ENCODE results near the gene NTHL1. TPM values are rescaled to one million over a fixed set of nuclear protein-coding genes. Genes with fewer than 3 reads are reported as not detected.

Gene NTHL1
- total RNA-seq, 4 donors from 2014 or later = 18.8 to 58.4 (median 27.6) TPM

DNA sequence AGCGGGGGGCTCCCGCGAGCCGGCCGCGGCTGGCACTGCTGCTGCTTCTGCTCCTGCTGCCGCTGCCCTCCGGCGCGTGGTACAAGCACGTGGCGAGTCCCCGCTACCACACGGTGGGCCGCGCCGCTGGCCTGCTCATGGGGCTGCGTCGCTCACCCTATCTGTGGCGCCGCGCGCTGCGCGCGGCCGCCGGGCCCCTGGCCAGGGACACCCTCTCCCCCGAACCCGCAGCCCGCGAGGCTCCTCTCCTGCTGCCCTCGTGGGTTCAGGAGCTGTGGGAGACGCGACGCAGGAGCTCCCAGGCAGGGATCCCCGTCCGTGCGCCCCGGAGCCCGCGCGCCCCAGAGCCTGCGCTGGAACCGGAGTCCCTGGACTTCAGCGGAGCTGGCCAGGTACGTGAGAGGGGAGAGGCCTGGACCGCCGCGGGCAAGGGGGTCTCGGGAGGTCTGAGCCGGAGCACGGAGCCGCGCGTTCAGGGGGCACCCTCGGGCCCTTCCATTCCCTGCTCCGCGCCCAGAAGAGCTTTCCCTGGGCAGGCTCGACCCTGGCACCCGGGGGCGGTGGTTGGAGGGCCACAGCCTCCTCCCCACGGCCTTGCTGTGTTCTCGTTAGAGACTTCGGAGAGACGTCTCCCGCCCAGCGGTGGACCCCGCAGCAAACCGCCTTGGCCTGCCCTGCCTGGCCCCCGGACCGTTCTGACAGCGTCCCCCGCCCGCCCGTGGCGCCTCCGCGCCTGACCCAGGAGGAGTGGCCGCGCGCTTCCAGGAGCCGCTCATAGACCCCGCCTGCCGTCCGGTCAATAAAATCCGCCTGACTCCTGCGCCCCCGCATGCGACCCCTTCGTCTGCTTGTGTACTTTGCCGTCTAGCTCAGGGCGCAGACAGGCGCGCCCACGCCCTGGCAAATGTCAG lies 27.5 kb downstream of the NTHL1 start:
- DNase-seq = no peak
- no peaks in the 10 kb centered on the region for H3K36me3 ChIP-seq
- no peak overlapping the region for H3K4me3 ChIP-seq
- peaks cover 0 to 13% of the 10 kb centered on the region in 2 donors for H3K4me1 ChIP-seq
- TF ChIP-seq, protein P1, sequence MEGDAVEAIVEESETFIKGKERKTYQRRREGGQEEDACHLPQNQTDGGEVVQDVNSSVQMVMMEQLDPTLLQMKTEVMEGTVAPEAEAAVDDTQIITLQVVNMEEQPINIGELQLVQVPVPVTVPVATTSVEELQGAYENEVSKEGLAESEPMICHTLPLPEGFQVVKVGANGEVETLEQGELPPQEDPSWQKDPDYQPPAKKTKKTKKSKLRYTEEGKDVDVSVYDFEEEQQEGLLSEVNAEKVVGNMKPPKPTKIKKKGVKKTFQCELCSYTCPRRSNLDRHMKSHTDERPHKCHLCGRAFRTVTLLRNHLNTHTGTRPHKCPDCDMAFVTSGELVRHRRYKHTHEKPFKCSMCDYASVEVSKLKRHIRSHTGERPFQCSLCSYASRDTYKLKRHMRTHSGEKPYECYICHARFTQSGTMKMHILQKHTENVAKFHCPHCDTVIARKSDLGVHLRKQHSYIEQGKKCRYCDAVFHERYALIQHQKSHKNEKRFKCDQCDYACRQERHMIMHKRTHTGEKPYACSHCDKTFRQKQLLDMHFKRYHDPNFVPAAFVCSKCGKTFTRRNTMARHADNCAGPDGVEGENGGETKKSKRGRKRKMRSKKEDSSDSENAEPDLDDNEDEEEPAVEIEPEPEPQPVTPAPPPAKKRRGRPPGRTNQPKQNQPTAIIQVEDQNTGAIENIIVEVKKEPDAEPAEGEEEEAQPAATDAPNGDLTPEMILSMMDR (IDR thresholded peaks at IDR 0.05) = no peak
- no peak for TF ChIP-seq POLR2A (IDR thresholded peaks at IDR 0.05)
- H3K27ac ChIP-seq = no peak overlapping the region
- no peaks in the 10 kb centered on the region for H3K9me3 ChIP-seq
- H3K27me3 ChIP-seq = peaks cover 0 to 9% of the 10 kb centered on the region in 2 donors
- intact Hi-C loops (cut with DNase I; ENCODE audit: low total_unique reads) = loop anchor here (5.0 kb wide), 1 partner anchor 122 kb away; no protein-coding TSS in a partner anchor

DNA sequence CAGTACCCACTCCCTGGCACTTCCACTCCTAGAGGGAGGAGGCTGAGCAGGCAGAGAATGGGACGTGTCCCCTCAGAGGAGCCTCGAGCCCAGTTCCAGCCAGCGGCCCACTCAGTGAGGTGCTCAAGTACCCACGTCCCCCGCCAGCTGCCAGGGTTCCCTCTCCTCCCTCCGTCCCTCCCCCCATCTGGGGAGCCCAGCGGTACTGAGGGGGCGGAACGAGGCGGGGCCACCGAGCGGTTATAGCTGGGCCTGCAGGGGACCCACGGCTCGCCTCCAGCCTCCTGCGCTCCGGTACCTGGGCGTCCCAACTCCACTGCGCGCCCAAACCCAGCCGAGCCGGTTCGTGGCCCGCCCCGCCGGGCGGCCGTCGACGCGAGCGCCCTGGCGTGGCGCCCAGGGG lies 28.1 kb downstream of the NTHL1 start, which contains the start of gene NPW:
Gene NPW, plus strand, starts transcription at position 268 of the 403 bp plus-strand sequence.
- H3K27me3 ChIP-seq = peaks cover 0 to 9% of the 10 kb centered on the region in 2 donors
- no peaks in the 10 kb centered on the region for H3K36me3 ChIP-seq
- intact Hi-C loops (cut with DNase I; ENCODE audit: low total_unique reads) = no loop called here
- DNase-seq = no peak
- peaks cover 0 to 13% of the 10 kb centered on the region in 2 donors for H3K4me1 ChIP-seq
- no peak within 1 kb of the TSS for H3K4me3 ChIP-seq
- H3K9me3 ChIP-seq = no peaks in the 10 kb centered on the region
- H3K27ac ChIP-seq = no peak within 1 kb of the TSS
- TF ChIP-seq, protein P1 (IDR thresholded peaks at IDR 0.05) = no peak
- no peak for TF ChIP-seq POLR2A (IDR thresholded peaks at IDR 0.05)

- TF ChIP-seq, protein P1 (IDR thresholded peaks at IDR 0.05) = no peak
- TF ChIP-seq POLR2A (IDR thresholded peaks at IDR 0.05) = no peak
- Histone ChIP-seq H3K27me3 (peaks cover 0 to 9% of the 10 kb centered on the region in 2 donors), H3K4me1 (peaks cover 0 to 13% of the 10 kb centered on the region in 2 donors)
Observed at GRCh38 chr16:2016407-2016922, 31.2 kb downstream of the NTHL1 start.

GRCh38 chr16:2015947-2016208 lies 31.8 kb downstream of the NTHL1 start:
- Histone ChIP-seq H3K4me3 (no peak overlapping the region), H3K9me3 (no peaks in the 10 kb centered on the region), H3K4me1 (peaks cover 0 to 13% of the 10 kb centered on the region in 2 donors), H3K27ac (no peak overlapping the region), H3K36me3 (no peaks in the 10 kb centered on the region), H3K27me3 (peaks cover 0 to 9% of the 10 kb centered on the region in 2 donors)
- intact Hi-C loops (cut with DNase I; ENCODE audit: low total_unique reads) = no loop called here
- DNase-seq = no peak
- TF ChIP-seq POLR2A (IDR thresholded peaks at IDR 0.05) = no peak
- TF ChIP-seq, protein P1 (IDR thresholded peaks at IDR 0.05) = no peak

More at GRCh38 chr16:2016407-2016922, 31.2 kb downstream of the NTHL1 start:
- intact Hi-C loops (cut with DNase I; ENCODE audit: low total_unique reads) = no loop called here
- Histone ChIP-seq H3K4me3 (no peak overlapping the region), H3K27ac (no peak overlapping the region), H3K9me3 (no peaks in the 10 kb centered on the region), H3K36me3 (no peaks in the 10 kb centered on the region)
- DNase-seq = no peak
